Activated CD4-positive, alpha-beta memory T cell treated with anti-CD3 and anti-CD28 coated beads for 36 hours (primary cell): ENCODE measurements around the gene TANK. TPM values are rescaled to one million over a fixed set of nuclear protein-coding genes. Genes with fewer than 3 reads are reported as not detected.
"Not testable (repeated sequence)": the region's sequence is repeated elsewhere in the genome, so short reads cannot be mapped to it uniquely, and the experiment has no call there.

Experiments used
- CTCF ChIA-PET: fragments of 350-600 bp; sonication (Branson Sonifier 250); formaldehyde crosslinking; loops from one replicate; lab custom pipeline; 2021; ENCODE audit warnings: antibody characterized with exemption, inconsistent platforms; lab: Charles Lee
- POLR2A ChIA-PET: fragments of 350-600 bp; sonication (Branson Sonifier 250); formaldehyde crosslinking; loops from one replicate; lab custom pipeline; 2021; ENCODE audit warnings: antibody characterized with exemption; lab: Charles Lee
- DNase-seq: peaks from one replicate; pipeline ENCODE4 v3.0.0-alpha.2; 2020
- H3K27ac Mint-ChIP-seq: one replicate; pipeline ENCODE4 v1.8.0; 2021; ENCODE audit warnings: mixed read lengths
- H3K27me3 Mint-ChIP-seq: one replicate; pipeline ENCODE4 v1.8.0; 2021; ENCODE audit warnings: mixed read lengths
- H3K36me3 Mint-ChIP-seq: one replicate; pipeline ENCODE4 v1.8.0; 2021; ENCODE audit warnings: mixed read lengths
- H3K4me1 Mint-ChIP-seq: one replicate; pipeline ENCODE4 v1.8.0; 2021; ENCODE audit warnings: low read depth, mixed read lengths
- H3K4me3 Mint-ChIP-seq: one replicate; pipeline ENCODE4 v1.8.0; 2021; ENCODE audit warnings: mild to moderate bottlenecking, mixed read lengths
- H3K9me3 Mint-ChIP-seq: one replicate; pipeline ENCODE4 v1.8.0; 2021; ENCODE audit warnings: mixed read lengths
- intact Hi-C: fragments of 100-400 bp; cut with micrococcal nuclease; formaldehyde crosslinking; loops from one replicate; pipeline ENCODE4 v1.15.1; 2023
- total RNA-seq, 2 experiments: library from RNA; stranded (reverse); gene quantifications; one replicate each; pipeline ENCODE4 v1.2.3, GENCODE V29; 2021

The TANK gene
- total RNA-seq, 2 experiments from 2014 or later = 71.4 to 74.1 TPM

DNA sequence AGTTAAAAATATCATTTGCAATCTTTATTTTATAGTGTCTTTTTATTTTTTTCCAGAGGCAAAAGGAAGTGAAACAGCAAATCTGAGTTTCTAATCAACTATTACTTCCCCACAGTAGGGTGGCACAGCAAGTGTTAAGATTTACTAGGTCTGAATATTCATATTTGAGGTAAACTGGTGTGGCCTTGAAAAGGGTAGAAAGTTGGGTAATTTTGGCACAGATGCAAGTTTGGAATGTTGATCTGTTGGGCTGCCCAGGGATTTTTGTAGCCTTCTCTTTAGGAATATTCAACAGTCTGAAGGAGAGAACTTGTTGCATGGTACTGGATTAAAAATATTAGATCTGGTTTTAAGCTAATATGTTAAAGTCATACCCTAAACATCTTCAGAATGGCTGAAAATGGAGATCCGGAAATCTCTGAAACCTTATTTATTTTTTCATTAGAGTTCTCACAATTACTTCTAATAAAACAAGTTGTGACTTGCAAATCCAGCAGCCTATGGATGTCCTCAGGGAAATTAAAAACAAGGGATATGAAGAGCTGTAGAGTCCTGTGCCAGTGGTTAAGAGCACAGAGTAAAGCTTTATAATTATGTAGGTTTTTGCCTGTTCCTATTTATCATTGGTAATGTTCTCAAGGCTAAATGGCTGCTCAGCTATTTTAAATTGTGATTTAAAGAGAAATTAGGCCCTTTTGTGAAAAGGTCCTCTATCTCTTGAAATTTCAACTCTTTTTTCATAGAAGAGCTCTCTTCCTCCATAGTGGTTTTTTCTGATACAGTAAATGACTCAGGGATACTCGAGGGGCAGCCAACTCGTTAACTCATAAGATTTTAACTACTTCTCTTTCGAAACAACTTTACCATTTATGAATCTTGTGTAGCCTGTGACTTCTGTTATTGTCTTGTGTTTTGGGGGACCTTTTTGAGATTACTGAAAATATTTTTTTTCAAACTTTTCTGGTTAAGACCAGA lies 11.0 kb downstream of the TANK start:
- Mint-ChIP-seq H3K9me3 (no peaks in the 10 kb centered on the region), H3K27me3 (no peaks in the 10 kb centered on the region), H3K27ac (peak overlapping the region; percentile 29), H3K4me1 (peaks cover 83% of the 10 kb centered on the region), H3K36me3 (peaks cover 51% of the 10 kb centered on the region), H3K4me3 (no peak overlapping the region)
- DNase-seq = no peak
- ChIA-PET CTCF (no interaction called here), POLR2A (interaction anchor here (1.2 kb wide), 1 partner anchor 10 kb away, joined by 3 read pairs; no protein-coding TSS in a partner anchor)
- intact Hi-C loops = no loop called here

DNA sequence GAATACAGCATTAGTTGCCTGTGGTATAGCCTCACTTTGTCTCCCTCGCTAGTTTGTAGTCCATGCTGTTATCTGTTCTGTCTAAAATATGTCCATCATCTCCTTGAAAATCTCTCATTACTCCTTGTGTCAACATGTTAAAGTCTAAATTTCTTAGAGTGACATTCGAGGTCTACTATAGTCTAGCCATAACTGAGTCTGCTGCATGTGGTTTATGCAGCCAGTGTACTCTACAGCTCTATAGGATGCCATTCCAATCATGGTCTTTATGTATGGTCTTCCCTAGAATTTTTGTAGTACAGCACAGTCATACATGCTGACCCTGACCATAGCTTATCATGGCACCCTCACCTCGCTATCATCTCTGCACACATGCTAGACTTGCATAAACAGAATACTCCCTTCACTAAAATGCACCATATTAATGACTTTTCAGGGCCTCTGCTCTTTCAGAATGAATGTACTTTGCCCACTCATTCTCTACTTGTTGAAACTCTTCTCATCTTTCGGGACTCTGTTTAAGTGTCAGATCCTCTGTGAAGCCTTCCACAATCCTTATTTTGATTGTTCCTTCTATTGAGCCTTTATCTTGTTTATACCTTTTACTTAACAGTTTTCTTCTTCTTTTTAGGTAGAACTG lies 12.8 kb downstream of the TANK start:
- intact Hi-C loops = loop anchor here (1.0 kb wide), 2 partner anchors 8 to 27 kb away; no protein-coding TSS in a partner anchor
- peak overlapping the region; percentile 55 for H3K27ac Mint-ChIP-seq
- H3K27me3 Mint-ChIP-seq = no peaks in the 10 kb centered on the region
- CTCF ChIA-PET = interaction anchor here (0.8 to 1.0 kb wide), 2 partner anchors 35 to 110 kb away, joined by 3 to 4 read pairs; no protein-coding TSS in a partner anchor
- DNase-seq = peak; percentile 22
- POLR2A ChIA-PET = no interaction called here
- H3K9me3 Mint-ChIP-seq = peaks cover 9% of the 10 kb centered on the region
- H3K4me1 Mint-ChIP-seq = peaks cover 81% of the 10 kb centered on the region
- peaks cover 52% of the 10 kb centered on the region for H3K36me3 Mint-ChIP-seq
- H3K4me3 Mint-ChIP-seq = no peak overlapping the region

DNA sequence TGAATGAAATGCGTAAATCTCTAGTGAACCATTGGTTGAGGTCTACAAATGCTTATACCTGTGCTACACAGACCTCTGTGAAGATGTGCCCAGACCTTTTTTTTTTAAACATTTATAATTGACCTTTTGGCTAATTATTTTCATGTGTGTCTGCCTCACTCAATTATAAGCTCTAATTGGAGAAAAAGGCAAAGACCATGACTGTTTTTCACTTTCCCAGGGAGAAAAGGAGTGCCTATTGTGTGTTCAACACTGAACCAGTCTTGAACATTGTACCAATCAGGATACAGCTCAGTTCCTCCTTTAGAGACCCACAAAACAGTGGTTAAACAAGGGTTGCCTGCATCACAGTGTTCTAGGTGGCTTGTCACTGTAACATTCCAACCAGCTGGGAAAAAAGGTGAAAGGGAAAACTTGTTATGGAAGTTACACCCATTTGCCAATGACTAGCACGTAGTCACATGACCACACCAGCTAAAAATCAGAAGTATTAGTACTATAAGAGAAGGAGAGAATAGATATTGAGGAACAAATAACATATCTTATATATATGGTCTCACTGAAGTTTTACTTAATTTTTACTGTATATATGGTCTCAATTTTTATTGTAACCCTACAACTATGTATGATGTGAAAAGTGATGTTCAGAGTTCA lies 13.4 kb downstream of the TANK start:
- peaks cover 83% of the 10 kb centered on the region for H3K4me1 Mint-ChIP-seq
- H3K9me3 Mint-ChIP-seq = peaks cover 9% of the 10 kb centered on the region
- no peak overlapping the region for H3K4me3 Mint-ChIP-seq
- intact Hi-C loops = loop anchor here (1.0 kb wide), 2 partner anchors 8 to 27 kb away; no protein-coding TSS in a partner anchor
- H3K36me3 Mint-ChIP-seq = peaks cover 57% of the 10 kb centered on the region
- ChIA-PET CTCF (interaction anchor here (0.8 to 1.0 kb wide), 2 partner anchors 35 to 111 kb away, joined by 3 to 4 read pairs; no protein-coding TSS in a partner anchor), POLR2A (no interaction called here)
- DNase-seq = no peak
- H3K27ac Mint-ChIP-seq = peak overlapping the region; percentile 55
- H3K27me3 Mint-ChIP-seq = no peaks in the 10 kb centered on the region

DNA sequence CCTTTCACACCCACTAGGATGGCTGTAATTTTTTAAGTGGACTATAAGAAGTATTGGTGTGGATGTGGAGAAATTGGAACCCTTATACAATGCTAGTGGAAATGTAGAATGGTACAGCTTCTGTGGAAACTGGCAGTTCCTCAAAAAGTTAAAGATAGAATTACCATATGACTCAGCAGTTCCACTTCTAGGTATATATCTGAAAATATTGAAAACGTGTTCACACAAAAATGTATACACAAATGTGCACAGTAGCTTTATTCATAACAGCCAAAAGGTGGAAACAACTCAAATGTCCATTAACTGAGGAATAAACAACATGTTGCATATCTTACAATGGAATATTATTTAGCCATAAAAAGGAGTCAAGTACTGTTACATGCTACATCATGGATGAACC lies 17.7 kb downstream of the TANK start:
- Mint-ChIP-seq H3K9me3 (peaks cover 9% of the 10 kb centered on the region), H3K27me3 (no peaks in the 10 kb centered on the region), H3K4me3 (no peak overlapping the region), H3K36me3 (peaks cover 78% of the 10 kb centered on the region), H3K27ac (no peak overlapping the region), H3K4me1 (peaks cover 52% of the 10 kb centered on the region)
- intact Hi-C loops = no loop called here
- DNase-seq = no peak
- ChIA-PET POLR2A (no interaction called here), CTCF (interaction anchor here (0.6 kb wide), 1 partner anchor 62 kb away, joined by 3 read pairs; no protein-coding TSS in a partner anchor)

DNA sequence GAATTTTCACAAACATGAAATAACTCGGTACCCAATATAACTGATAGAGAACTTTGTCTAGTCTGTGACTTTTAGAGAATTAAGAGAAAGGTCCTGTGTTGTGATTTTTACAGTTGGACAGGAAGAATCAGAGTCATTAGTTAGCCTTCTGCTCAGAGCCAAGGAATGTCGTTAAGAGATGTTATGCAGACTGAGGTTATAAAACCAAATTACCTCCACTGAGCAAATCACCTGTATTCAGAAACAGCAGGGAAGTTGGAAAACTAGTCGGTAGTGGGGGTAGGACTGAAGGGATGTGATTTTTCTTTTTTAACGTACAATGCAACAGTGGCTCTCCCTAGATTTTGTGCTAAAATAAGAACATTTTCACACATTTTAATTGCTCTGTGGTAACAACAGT lies 18.5 kb downstream of the TANK start:
- H3K4me1 Mint-ChIP-seq = peaks cover 44% of the 10 kb centered on the region
- intact Hi-C loops = no loop called here
- H3K27ac Mint-ChIP-seq = no peak overlapping the region

DNA sequence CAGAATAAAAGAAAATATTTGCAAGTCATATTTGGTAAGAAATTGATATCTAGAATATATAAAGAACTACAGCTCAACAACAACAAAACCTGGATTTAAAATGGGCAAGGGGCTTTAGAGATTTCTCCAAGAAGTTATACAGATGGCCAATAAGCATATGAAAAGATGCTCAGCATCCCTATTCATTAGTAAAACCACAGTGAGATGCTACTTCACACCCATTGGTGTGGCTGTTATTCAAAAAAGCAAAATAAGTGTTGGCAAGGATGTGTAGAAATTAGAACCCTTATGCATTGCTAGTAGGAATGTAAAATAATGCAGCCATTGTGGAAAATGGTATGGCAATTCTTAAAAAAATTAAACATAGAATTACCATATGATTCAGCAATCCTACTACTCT lies 29.8 kb downstream of the TANK start:
- peaks cover 68% of the 10 kb centered on the region for H3K36me3 Mint-ChIP-seq
- ChIA-PET CTCF (no interaction called here), POLR2A (no interaction called here)
- peaks cover 53% of the 10 kb centered on the region for H3K4me1 Mint-ChIP-seq
- no peak overlapping the region for H3K4me3 Mint-ChIP-seq
- no peaks in the 10 kb centered on the region for H3K27me3 Mint-ChIP-seq
- no peaks in the 10 kb centered on the region for H3K9me3 Mint-ChIP-seq
- DNase-seq = no peak
- H3K27ac Mint-ChIP-seq = no peak overlapping the region
- intact Hi-C loops = no loop called here

More for the DNA sequence above, 18.5 kb downstream of the TANK start:
- no peak overlapping the region for H3K4me3 Mint-ChIP-seq
- ChIA-PET CTCF (no interaction called here), POLR2A (no interaction called here)
- peaks cover 73% of the 10 kb centered on the region for H3K36me3 Mint-ChIP-seq
- H3K27me3 Mint-ChIP-seq = no peaks in the 10 kb centered on the region
- DNase-seq = no peak
- peaks cover 9% of the 10 kb centered on the region for H3K9me3 Mint-ChIP-seq

DNA sequence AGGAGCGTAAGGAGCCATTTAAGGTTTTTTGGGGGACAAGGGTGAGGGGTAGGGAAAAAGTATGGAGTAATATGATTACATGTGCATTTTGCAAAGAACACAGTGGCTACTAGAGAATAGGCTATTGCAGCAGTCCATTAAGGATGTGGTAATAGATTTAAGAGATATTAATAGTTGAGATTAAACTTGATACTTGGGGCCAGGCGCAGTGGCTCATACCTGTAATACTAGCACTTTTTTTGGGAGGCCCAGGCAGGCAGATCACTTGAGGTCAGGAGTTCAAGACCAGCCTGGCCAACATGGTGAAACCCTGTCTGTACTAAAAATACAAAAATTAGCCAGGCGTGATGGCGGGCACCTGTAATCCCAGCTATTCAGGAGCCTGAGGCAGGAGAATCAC lies 35.4 kb downstream of the TANK start:
- H3K9me3 Mint-ChIP-seq, intact Hi-C loops, H3K4me3 Mint-ChIP-seq, POLR2A ChIA-PET, DNase-seq, H3K27ac Mint-ChIP-seq, H3K27me3 Mint-ChIP-seq: not testable (repeated sequence)
- Mint-ChIP-seq H3K4me1 (peaks cover 41% of the 10 kb centered on the region), H3K36me3 (peaks cover 61% of the 10 kb centered on the region)
- CTCF ChIA-PET = interaction anchor here (0.5 kb wide), 1 partner anchor 871 kb away, joined by 3 read pairs; no protein-coding TSS in a partner anchor

DNA sequence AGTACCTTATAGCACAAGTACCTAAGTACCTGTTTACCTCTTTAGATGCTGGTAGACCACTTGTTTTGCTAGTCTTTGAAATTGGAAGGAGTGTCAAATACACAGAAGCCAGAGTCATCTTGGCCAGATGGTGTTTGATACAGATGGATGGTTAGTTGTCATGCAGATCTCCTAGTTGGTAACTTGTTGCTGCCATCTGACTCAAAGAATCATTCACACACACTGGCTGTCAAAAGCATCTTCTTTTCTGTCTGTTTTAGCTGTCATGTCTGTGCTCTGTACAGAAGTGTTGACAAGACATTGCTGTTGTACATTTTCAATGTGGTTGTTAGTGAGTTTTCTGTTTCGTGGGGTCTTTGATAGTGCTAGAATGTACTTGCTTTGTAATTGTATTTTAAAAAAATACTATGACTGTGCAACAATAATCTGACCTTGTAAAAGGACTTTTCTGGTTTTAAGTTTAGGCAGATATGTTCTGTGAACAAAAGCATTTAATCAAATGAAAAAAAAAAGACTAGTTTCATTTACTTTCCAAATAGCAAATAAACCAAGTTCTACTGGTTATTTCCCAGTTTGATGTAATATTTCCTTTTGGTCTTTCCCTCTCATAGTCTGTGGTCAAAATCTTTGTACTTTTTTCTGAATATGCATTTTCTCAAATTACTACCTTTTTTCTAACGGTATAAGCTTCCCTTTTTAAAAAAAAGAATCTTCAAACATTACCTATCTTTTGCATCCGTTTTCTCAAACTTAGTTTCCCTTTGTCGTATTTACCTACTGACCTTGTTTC lies 39.9 kb downstream of the TANK start:
- peak overlapping the region; percentile 67 for H3K4me3 Mint-ChIP-seq
- H3K9me3 Mint-ChIP-seq = no peaks in the 10 kb centered on the region
- H3K36me3 Mint-ChIP-seq = peaks cover 43% of the 10 kb centered on the region
- H3K27me3 Mint-ChIP-seq = no peaks in the 10 kb centered on the region
- DNase-seq = no peak
- POLR2A ChIA-PET = no interaction called here
- peak overlapping the region; percentile 86 for H3K27ac Mint-ChIP-seq
- CTCF ChIA-PET = no interaction called here
- peaks cover 36% of the 10 kb centered on the region for H3K4me1 Mint-ChIP-seq
- intact Hi-C loops = loop anchor here (1.0 to 2.0 kb wide), 2 partner anchors 27 to 39 kb away; partner anchors contain the start of gene TANK

DNA sequence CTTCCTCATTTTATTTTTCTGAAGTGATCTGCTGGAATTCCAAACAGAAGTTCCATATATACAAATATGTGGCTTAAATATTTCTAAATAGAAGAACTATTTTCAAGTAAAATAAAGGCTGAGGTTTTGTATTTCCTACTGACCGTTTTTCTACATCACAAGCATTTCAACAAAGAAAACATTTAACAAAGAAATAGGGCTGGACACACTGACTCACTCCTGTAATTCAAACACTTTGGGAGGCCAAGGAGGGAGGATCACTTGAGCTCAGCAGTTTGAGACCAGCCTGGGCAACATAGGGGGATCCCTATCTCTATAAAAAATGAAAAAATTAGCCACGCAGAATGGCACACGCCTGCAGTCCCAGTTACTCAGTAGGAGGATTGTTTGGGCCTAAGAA lies 44.6 kb downstream of the TANK start:
- H3K27me3 Mint-ChIP-seq = no peaks in the 10 kb centered on the region
- intact Hi-C loops = no loop called here
- H3K27ac Mint-ChIP-seq = no peak overlapping the region
- DNase-seq = no peak
- peaks cover 27% of the 10 kb centered on the region for H3K4me1 Mint-ChIP-seq
- ChIA-PET POLR2A (no interaction called here), CTCF (no interaction called here)
- H3K9me3 Mint-ChIP-seq = no peaks in the 10 kb centered on the region
- peaks cover 21% of the 10 kb centered on the region for H3K36me3 Mint-ChIP-seq
- H3K4me3 Mint-ChIP-seq = no peak overlapping the region

DNA sequence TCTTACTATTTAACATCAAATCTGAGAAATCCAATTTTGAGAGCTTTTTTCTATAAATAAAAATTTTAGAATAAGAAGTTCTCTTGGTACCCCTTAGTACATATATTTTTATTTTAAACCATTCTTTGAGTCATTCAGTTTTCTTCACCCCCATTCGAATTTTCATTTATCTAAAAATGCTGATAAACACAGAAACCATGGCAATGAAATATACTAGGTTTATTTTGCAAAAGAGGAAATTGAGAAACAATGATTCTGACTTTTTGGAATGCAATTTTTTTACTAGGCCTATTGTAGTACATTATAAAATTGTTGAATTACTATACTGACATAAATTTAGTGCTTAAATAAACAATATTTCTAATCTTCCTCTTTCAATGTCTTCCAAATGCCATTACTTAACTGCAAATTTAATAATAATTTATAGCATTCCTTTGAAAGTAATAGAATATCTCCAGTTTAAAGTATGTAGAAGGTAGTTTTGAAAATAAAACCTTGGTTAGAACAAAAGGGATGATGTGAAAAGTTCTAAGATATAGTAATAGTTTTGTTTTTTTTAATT lies 46.3 kb downstream of the TANK start:
- no peak for DNase-seq
- H3K36me3 Mint-ChIP-seq = peaks cover 26% of the 10 kb centered on the region
- POLR2A ChIA-PET = no interaction called here
- no peak overlapping the region for H3K4me3 Mint-ChIP-seq
- H3K27ac Mint-ChIP-seq = no peak overlapping the region
- H3K4me1 Mint-ChIP-seq = peaks cover 13% of the 10 kb centered on the region
- H3K27me3 Mint-ChIP-seq = no peaks in the 10 kb centered on the region
- no peaks in the 10 kb centered on the region for H3K9me3 Mint-ChIP-seq
- intact Hi-C loops = no loop called here
- CTCF ChIA-PET = no interaction called here

DNA sequence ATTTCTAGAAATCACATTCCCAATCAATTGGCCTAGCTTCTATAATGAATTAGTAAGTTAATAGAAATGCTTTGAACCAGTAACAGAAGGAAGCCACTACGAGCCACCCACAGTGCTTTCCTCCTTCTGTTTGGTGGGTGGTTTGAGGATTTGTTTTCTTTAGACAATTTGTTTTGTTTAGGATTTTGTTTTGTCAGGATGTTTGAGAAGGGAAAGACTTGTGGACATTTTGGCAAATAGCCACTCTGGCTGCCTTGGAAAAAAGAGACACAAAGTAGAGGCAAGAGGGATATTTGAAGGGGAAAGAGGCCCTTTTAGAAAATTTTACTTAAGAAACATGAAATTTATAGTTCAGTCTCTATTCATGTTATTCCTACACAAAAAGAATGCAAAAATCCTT lies 47.7 kb downstream of the TANK start:
- intact Hi-C loops = no loop called here
- Mint-ChIP-seq H3K4me3 (no peak overlapping the region), H3K27ac (no peak overlapping the region), H3K4me1 (peaks cover 10% of the 10 kb centered on the region), H3K27me3 (no peaks in the 10 kb centered on the region), H3K36me3 (peaks cover 32% of the 10 kb centered on the region), H3K9me3 (no peaks in the 10 kb centered on the region)
- DNase-seq = no peak
- CTCF ChIA-PET = no interaction called here
- POLR2A ChIA-PET = interaction anchor here (0.5 kb wide), 1 partner anchor 10 kb away, joined by 3 read pairs; no protein-coding TSS in a partner anchor
